Caco-2 (cell line): Measurements from ENCODE around the gene ADD3. TPM values are rescaled to one million over a fixed set of nuclear protein-coding genes. Genes with fewer than 3 reads are reported as not detected.

Experiments
- BruUV-seq: library from RNA; stranded (reverse); fragments of 400-500 nt; replicated peaks from 2 replicates; lab custom pipeline; 2021; lab: Mats Ljungman, UMichigan
- CTCF ChIA-PET: fragments of 300-600 bp; sonication (Branson Sonifier 250); formaldehyde crosslinking; loops from one replicate; lab custom pipeline; 2022; ENCODE audit warnings: antibody characterized with exemption; lab: Charles Lee
- POLR2A ChIA-PET: fragments of 300-600 bp; sonication (Branson Sonifier 250); formaldehyde crosslinking; loops from one replicate; lab custom pipeline; 2022; ENCODE audit warnings: antibody characterized with exemption; lab: Charles Lee
- DNase-seq, 2 experiments: peaks; one replicate each; pipeline versions ENCODE4 v3.0.0 to v3.0.0-alpha.2; 2020 to 2022
- H3K27me3 ChIP-seq: replicated peaks from 2 replicates; pipeline ENCODE4 v1.6.0; 2011; ENCODE audit warnings: low read length; ENCODE audit not compliant: control insufficient read depth, insufficient read depth
- H3K36me3 ChIP-seq: 2 replicates; pipeline ENCODE4 v1.5.1; 2011; ENCODE audit warnings: low read length; ENCODE audit not compliant: control insufficient read depth, insufficient read depth
- H3K4me1 ChIP-seq: fragments of 250-450 bp; sonication (Bioruptor Pico); 2 replicates; pipeline ENCODE4 v1.5.1; 2020; ENCODE audit warnings: mild to moderate bottlenecking
- H3K4me3 ChIP-seq: 2 replicates; pipeline ENCODE4 v1.5.1; 2011; ENCODE audit warnings: low read depth, mild to moderate bottlenecking, control low read depth, low read length
- H3K9me3 ChIP-seq: fragments of 250-450 bp; sonication (Bioruptor Pico); 2 replicates; pipeline ENCODE4 v1.5.1; 2020; ENCODE audit warnings: mild to moderate bottlenecking, moderate library complexity
- H3K27ac Mint-ChIP-seq: one replicate; pipeline ENCODE4 v1.8.0; 2022; ENCODE audit warnings: mixed read lengths; ENCODE audit not compliant: unreplicated experiment
- H3K27me3 Mint-ChIP-seq: one replicate; pipeline ENCODE4 v1.8.0; 2022; ENCODE audit warnings: mixed read lengths; ENCODE audit not compliant: insufficient read depth, unreplicated experiment
- H3K36me3 Mint-ChIP-seq: one replicate; pipeline ENCODE4 v1.8.0; 2022; ENCODE audit warnings: mild to moderate bottlenecking, mixed read lengths; ENCODE audit not compliant: insufficient read depth, unreplicated experiment
- H3K4me1 Mint-ChIP-seq: one replicate; pipeline ENCODE4 v1.8.0; 2022; ENCODE audit warnings: low read depth, mixed read lengths; ENCODE audit not compliant: unreplicated experiment
- H3K4me3 Mint-ChIP-seq: one replicate; pipeline ENCODE4 v1.8.0; 2022; ENCODE audit warnings: mild to moderate bottlenecking, moderate library complexity, mixed read lengths; ENCODE audit not compliant: unreplicated experiment
- H3K9me3 Mint-ChIP-seq: one replicate; pipeline ENCODE4 v1.8.0; 2022; ENCODE audit warnings: mixed read lengths; ENCODE audit not compliant: unreplicated experiment
- CTCF ChIP-seq, 2 experiments: fragments of 200-600 bp in 1 of 2; IDR thresholded peaks; 1 replicate in 1 of 2; 2 replicates in 1 of 2; pipeline versions ENCODE4 v1.5.1 to v1.8.0; 2011 to 2022; ENCODE audit warnings: antibody characterized with exemption in 1 of 2, control low read depth in 1 of 2, inconsistent platforms in 1 of 2, low read depth in 1 of 2, low read length in 1 of 2, mild to moderate bottlenecking in 1 of 2, moderate library complexity in 1 of 2; ENCODE audit not compliant: insufficient read depth in 1 of 2, severe bottlenecking in 1 of 2, unreplicated experiment in 1 of 2
- intact Hi-C: fragments of 100-400 bp; cut with micrococcal nuclease; formaldehyde crosslinking; loops from one replicate; pipeline ENCODE4 v1.10.0; 2022; ENCODE audit not compliant: unreplicated experiment
- total RNA-seq: library from RNA; stranded (reverse); gene quantifications from 2 replicates; pipeline ENCODE4 v1.2.3, GENCODE V29; 2022

Gene ADD3
- total RNA-seq, 1 experiment from 2014 or later, result 264 TPM

GRCh38 chr10:110052916-110053315 lies 45.1 kb downstream of the ADD3 start:
- H3K36me3 ChIP-seq, result no peaks in the 10 kb centered on the region; the same call in none of the 2 replicates
- no peak for TF ChIP-seq CTCF (IDR thresholded peaks at IDR 0.05; ENCODE audit: insufficient read depth in 1 of 2, low read depth in 1 of 2, low read length in 1 of 2, severe bottlenecking in 1 of 2, unreplicated experiment in 1 of 2)
- ChIA-PET POLR2A (no interaction called here), CTCF (no interaction called here)
- H3K9me3 ChIP-seq, result peaks cover 9% of the 10 kb centered on the region; the same call in 1 of the 2 replicates
- Mint-ChIP-seq H3K9me3 (peaks cover 9% of the 10 kb centered on the region), H3K4me3 (no peak overlapping the region), H3K27me3 (no peaks in the 10 kb centered on the region), H3K4me1 (peaks cover 7% of the 10 kb centered on the region), H3K27ac (no peak overlapping the region), H3K36me3 (peaks cover 36% of the 10 kb centered on the region)
- H3K4me3 ChIP-seq, result no peak overlapping the region
- BruUV-seq, result no TSS peak
- DNase-seq, result no peak
- H3K4me1 ChIP-seq, result peaks cover 5% of the 10 kb centered on the region; the same call in 1 of the 2 replicates
- intact Hi-C loops, result no loop called here
- H3K27me3 ChIP-seq, result no peaks in the 10 kb centered on the region

- no peak overlapping the region for H3K4me3 Mint-ChIP-seq
- Histone ChIP-seq H3K27me3 (no peaks in the 10 kb centered on the region), H3K9me3 (no peaks in the 10 kb centered on the region), H3K36me3 (no peaks in the 10 kb centered on the region), H3K4me3 (no peak overlapping the region), H3K4me1 (peaks cover 5% of the 10 kb centered on the region; the same call in 1 of the 2 replicates)
- intact Hi-C loops, result no loop called here
- peaks cover 12% of the 10 kb centered on the region for H3K36me3 Mint-ChIP-seq
- no peaks in the 10 kb centered on the region for H3K9me3 Mint-ChIP-seq
- DNase-seq, result no peak
- ChIA-PET CTCF (no interaction called here), POLR2A (no interaction called here)
- no peak for TF ChIP-seq CTCF (IDR thresholded peaks at IDR 0.05; ENCODE audit: insufficient read depth in 1 of 2, low read depth in 1 of 2, low read length in 1 of 2, severe bottlenecking in 1 of 2, unreplicated experiment in 1 of 2)
- H3K27me3 Mint-ChIP-seq, result no peaks in the 10 kb centered on the region
- peaks cover 24% of the 10 kb centered on the region for H3K4me1 Mint-ChIP-seq
- no peak overlapping the region for H3K27ac Mint-ChIP-seq
- BruUV-seq, result no TSS peak
Measured at GRCh38 chr10:110056822-110057221, 49.0 kb downstream of the ADD3 start.

- Histone ChIP-seq H3K4me1 (peaks cover 5% of the 10 kb centered on the region; the same call in 1 of the 2 replicates), H3K9me3 (no peaks in the 10 kb centered on the region), H3K27me3 (no peaks in the 10 kb centered on the region), H3K4me3 (no peak overlapping the region), H3K36me3 (no peaks in the 10 kb centered on the region)
- no TSS peak for BruUV-seq
- ChIA-PET CTCF (no interaction called here), POLR2A (no interaction called here)
- Mint-ChIP-seq H3K36me3 (peaks cover 12% of the 10 kb centered on the region), H3K4me1 (peaks cover 24% of the 10 kb centered on the region), H3K27me3 (no peaks in the 10 kb centered on the region), H3K9me3 (no peaks in the 10 kb centered on the region), H3K27ac (no peak overlapping the region), H3K4me3 (no peak overlapping the region)
- DNase-seq, result no peak
- no peak for TF ChIP-seq CTCF (IDR thresholded peaks at IDR 0.05; ENCODE audit: insufficient read depth in 1 of 2, low read depth in 1 of 2, low read length in 1 of 2, severe bottlenecking in 1 of 2, unreplicated experiment in 1 of 2)
- intact Hi-C loops, result no loop called here
Measured at GRCh38 chr10:110057456-110057855, 49.7 kb downstream of the ADD3 start.
